Lower leg skin (tissue), 4 donors: ENCODE data around the gene ZNF518B. TPM values are rescaled to one million over a fixed set of nuclear protein-coding genes. Genes with fewer than 3 reads are reported as not detected.

Source experiments
- DNase-seq, 2 donors: peaks; one replicate each; pipeline ENCODE4 v3.0.0-alpha.2; 2019; ENCODE audit warnings: low spot score in 2 of 2
- H3K4me3 ChIP-seq: fragments of 200-600 bp; sonication (generic); 2 replicates; pipeline ENCODE4 v1.5.1; 2017; ENCODE audit warnings: mild to moderate bottlenecking, low read depth; ENCODE audit not compliant: poor library complexity, severe bottlenecking
- CTCF ChIP-seq, 3 donors: fragments of 450-650 bp; IDR thresholded peaks; one replicate each; pipeline ENCODE4 v1.5.1; 2016; ENCODE audit warnings: antibody characterized with exemption in 3 of 3, mild to moderate bottlenecking in 3 of 3, moderate library complexity in 2 of 3
- POLR2A ChIP-seq, 2 donors: fragments of 450-650 bp; IDR thresholded peaks; one replicate each; pipeline ENCODE4 v1.6.1; 2016 to 2017; ENCODE audit warnings: antibody characterized with exemption in 2 of 2, mild to moderate bottlenecking in 1 of 2, moderate library complexity in 1 of 2
- WGBS, 2 donors: methylation state at CpG; one replicate each; pipeline ENCODE4 v1.1.5; 2018; 5-methylcytosine and 5-hydroxymethylcytosine counted together
- intact Hi-C: fragments of 100-400 bp; cut with DNase I; formaldehyde crosslinking; loops from one replicate; pipeline ENCODE4 v1.15.0; 2023; ENCODE audit warnings: low total_unique reads
- total RNA-seq, 4 donors: library from RNA; depleted of rRNA; stranded (reverse); fragments of >200 nt; gene quantifications; one replicate each; pipeline ENCODE4 v1.1.0, GENCODE V29; 2016

The ZNF518B gene, protein sequence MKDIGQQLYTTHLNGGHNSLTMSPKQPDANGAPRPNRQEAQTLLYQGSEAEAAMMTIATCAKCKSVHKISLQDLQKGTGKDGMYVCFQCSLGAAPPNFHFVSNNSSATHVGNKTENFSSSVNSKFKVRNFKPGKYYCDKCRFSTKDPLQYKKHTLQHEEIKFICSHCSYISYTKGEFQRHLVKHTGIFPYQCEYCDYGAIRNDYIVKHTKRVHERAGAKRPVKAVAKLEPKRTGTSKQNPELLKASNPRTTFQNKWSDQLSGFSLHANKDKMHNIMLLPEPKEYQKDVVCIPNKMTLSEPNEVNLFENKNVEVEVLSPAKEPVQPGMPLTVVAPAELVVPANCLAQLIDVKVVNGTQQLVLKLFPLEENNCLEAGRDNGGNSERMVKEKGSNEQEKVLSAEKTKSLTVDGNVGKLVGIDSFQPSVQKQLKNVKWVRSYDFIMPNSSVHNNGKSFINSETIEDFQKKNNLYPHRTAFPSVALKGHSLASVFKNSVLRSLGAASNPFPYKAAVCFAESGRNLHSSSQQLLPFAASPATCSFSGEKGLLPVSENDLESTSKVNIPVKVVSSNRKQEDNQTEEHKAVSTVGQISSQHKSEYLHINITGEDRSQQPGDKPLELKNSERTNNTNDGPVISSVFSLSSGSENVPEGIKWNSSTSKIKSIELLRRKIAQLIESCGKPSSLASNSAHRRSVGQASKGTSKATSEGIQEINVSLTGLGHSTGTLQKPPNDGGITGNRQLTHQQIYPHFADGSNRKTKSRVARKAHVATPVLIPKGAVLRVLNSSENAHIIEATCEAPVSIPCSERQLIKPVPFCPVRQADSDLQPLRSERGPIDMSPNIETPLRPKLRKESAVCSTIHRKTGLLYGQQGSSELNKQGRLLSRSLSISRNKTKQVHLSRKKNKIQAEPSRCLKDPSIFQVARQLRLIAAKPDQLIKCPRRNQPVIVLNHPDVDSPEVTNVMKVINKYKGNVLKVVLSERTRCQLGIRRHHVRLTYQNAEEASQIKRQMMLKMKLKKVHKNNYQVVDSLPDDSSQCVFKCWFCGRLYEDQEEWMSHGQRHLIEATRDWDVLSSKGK
- total RNA-seq, result 10 to 100 TPM in 3 of 4 donors, 1 to 10 TPM in 1; 9.8 to 55.6 (median 26.4) TPM

- TF ChIP-seq CTCF (IDR thresholded peaks at IDR 0.05), result no peak
- no peak for TF ChIP-seq POLR2A (IDR thresholded peaks at IDR 0.05)
- intact Hi-C loops, result no loop called here
- DNase-seq, result peak in 1 of 2 donors; percentile 87
- WGBS, 2 donors, result 16% methylated on average over 5 of the region's 60 CpGs; no CpG with 5 or more reads in 1 of the 2 donors
- peak within 1 kb of the TSS; percentile 46 for H3K4me3 ChIP-seq
These were observed at the start of gene ZNF518B for GRCh38 chr4:10457255-10457801. Gene ZNF518B, minus strand, starts transcription at chr4:10457426. Its CDS starts 11,098 bp downstream, at chr4:10446328.

DNA sequence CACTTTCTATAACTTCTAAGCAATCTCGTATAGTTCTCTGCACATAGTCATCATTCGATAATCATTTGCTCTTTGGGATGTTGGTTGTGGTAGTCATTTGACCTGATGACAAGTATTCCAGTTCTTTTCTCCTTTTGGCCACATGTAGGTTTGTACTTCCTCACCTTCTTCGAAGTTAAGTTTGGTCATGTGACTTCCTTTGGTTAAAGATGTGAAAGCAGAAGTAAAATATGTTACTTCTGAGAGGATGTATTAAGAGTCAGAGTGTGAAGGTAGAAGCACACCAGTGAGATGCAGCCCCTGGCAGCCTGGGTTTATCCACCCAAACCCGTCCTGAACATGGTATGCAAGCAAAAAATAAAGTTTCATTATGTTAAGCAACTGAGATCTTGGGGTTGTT lies 48.9 kb upstream of the ZNF518B start:
- intact Hi-C loops, result no loop called here
- H3K4me3 ChIP-seq, result no peak overlapping the region
- DNase-seq, result no peak
- TF ChIP-seq CTCF (IDR thresholded peaks at IDR 0.05), result no peak
- TF ChIP-seq POLR2A (IDR thresholded peaks at IDR 0.05), result no peak
- WGBS, 2 donors, result 87 to 94% methylated on average over 4 of the region's 4 CpGs

- intact Hi-C loops, result no loop called here
- TF ChIP-seq CTCF (IDR thresholded peaks at IDR 0.05), result no peak
- no peak overlapping the region for H3K4me3 ChIP-seq
- DNase-seq, result peak in 1 of 2 donors; percentile 23
- 47 to 54% methylated on average over 5 of the region's 5 CpGs for WGBS, 2 donors
These were observed 47.4 kb upstream of the ZNF518B start for GRCh38 chr4:10504570-10505179.

DNA sequence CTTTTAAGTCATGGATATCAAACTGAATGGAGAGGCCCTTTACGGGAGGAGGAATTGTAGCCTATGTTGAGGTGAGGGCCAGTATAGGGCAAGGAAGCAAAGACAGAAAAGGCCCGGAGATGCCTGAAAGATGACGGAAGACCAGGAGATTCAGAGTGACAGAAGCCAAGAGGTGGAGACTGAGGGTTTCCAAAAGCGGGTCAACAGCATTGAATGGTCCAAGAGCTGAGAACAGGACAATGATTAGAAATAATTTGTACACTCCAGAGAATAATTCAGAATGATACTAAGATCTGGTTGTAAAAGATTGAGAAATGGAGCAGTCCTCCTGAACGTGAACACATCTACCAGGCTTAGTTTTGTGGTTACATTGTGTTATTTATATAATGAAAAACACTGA lies 45.5 kb upstream of the ZNF518B start:
- intact Hi-C loops, result no loop called here
- no peak for TF ChIP-seq CTCF (IDR thresholded peaks at IDR 0.05)
- no peak for TF ChIP-seq POLR2A (IDR thresholded peaks at IDR 0.05)
- WGBS, 2 donors, result 58 to 65% methylated on average over 5 of the region's 5 CpGs
- DNase-seq, result peak in 1 of 2 donors; percentile 19
- H3K4me3 ChIP-seq, result no peak overlapping the region

GRCh38 chr4:10500776-10501175 lies 43.5 kb upstream of the ZNF518B start:
- intact Hi-C loops, result no loop called here
- H3K4me3 ChIP-seq, result no peak overlapping the region
- WGBS, 2 donors, result 74 to 82% methylated on average over 6 of the region's 6 CpGs
- no peak for DNase-seq
- TF ChIP-seq POLR2A (IDR thresholded peaks at IDR 0.05) (no peak), CTCF (IDR thresholded peaks at IDR 0.05) (no peak)
